HepG2 (cell line): Measurements from ENCODE around the gene SMIM36. TPM values are rescaled to one million over a fixed set of nuclear protein-coding genes. Genes with fewer than 3 reads are reported as not detected.

Experiments
- CEBPB ChIP-seq: IDR thresholded peaks from 2 replicates; pipeline ENCODE4 v1.6.1; 2011; ENCODE audit warnings: low read depth, low read length, improper control_type of control experiment, borderline replicate concordance
- NFKBIZ ChIP-seq: IDR thresholded peaks from 2 replicates; pipeline ENCODE4 v1.6.1; 2018; ENCODE audit warnings: missing genetic modification reagents, missing compliant biosample characterization
- NFYC ChIP-seq: IDR thresholded peaks from 2 replicates; pipeline ENCODE4 v1.6.1; 2016; ENCODE audit warnings: missing genetic modification reagents, missing compliant biosample characterization
- U2AF1 ChIP-seq: fragments of 200-400 bp; formaldehyde crosslinking; optimal IDR thresholded peaks from 2 replicates; pipeline ENCODE3; 2017; ENCODE audit warnings: mild to moderate bottlenecking, low read depth, low read length
- ZBTB44 ChIP-seq: sonication (generic); formaldehyde crosslinking; IDR thresholded peaks from 2 replicates; pipeline ENCODE4 v1.4.0; 2020; ENCODE audit warnings: missing genetic modification reagents
- ZNF563 ChIP-seq: sonication (generic); formaldehyde crosslinking; IDR thresholded peaks from 2 replicates; pipeline ENCODE4 v1.8.0; 2022; ENCODE audit warnings: mild to moderate bottlenecking, moderate library complexity, missing genetic modification reagents
- ZNF883 ChIP-seq: sonication (generic); formaldehyde crosslinking; IDR thresholded peaks from 2 replicates; pipeline ENCODE4 v1.5.1; 2020; ENCODE audit warnings: mild to moderate bottlenecking, missing genetic modification reagents; ENCODE audit errors: not compliant biosample characterization
- polyA plus RNA-seq, 8 experiments: library from polyadenylated mRNA; depleted of rRNA in 3 of 8; stranded (reverse) in 7 of 8; unstranded in 1 of 8; fragments of >200 nt; fragmentation: Illumina TruSeq in 4 of 8; extraction: Trizol in 4 of 8; gene quantifications; 2 replicates each; pipeline versions ENCODE4 v1.2.1 to v1.2.3, GENCODE V29; 2011 to 2016; ENCODE audit warnings: low read depth in 4 of 8, missing spikeins in 1 of 8, mixed read lengths in 1 of 8; ENCODE audit not compliant: insufficient read depth in 1 of 8
- total RNA-seq, 5 experiments: library from RNA; depleted of rRNA; stranded (reverse); fragments of >200 nt; fragmentation: Illumina TruSeq; extraction: Trizol; gene quantifications; 2 replicates each; pipeline ENCODE4 v1.2.3, GENCODE V29; 2016; ENCODE audit warnings: low read depth in 1 of 5
- TF ChIP-seq, protein P1 (sequence below): sonication (generic); formaldehyde crosslinking; IDR thresholded peaks from 2 replicates; pipeline ENCODE4 v1.5.1; 2020; ENCODE audit warnings: mild to moderate bottlenecking, missing genetic modification reagents

The SMIM36 gene
- total and polyA plus RNA-seq, 2 of the 13 experiments (the other 11 are each of a cell fraction or from before 2014, with no cell fraction given) = not detected

GRCh38 chr17:55409030-55409800, 102.0 kb downstream of the SMIM36 start (continued):
- no peak for TF ChIP-seq ZNF883
- TF ChIP-seq U2AF1 = no peak
- no peak for TF ChIP-seq NFKBIZ
- no peak for TF ChIP-seq NFYC (CRISPR knock-in tag)
- TF ChIP-seq ZNF563 (CRISPR knock-in tag) = no peak
- no peak for TF ChIP-seq ZBTB44
- TF ChIP-seq CEBPB = no peak
- TF ChIP-seq, protein P1, sequence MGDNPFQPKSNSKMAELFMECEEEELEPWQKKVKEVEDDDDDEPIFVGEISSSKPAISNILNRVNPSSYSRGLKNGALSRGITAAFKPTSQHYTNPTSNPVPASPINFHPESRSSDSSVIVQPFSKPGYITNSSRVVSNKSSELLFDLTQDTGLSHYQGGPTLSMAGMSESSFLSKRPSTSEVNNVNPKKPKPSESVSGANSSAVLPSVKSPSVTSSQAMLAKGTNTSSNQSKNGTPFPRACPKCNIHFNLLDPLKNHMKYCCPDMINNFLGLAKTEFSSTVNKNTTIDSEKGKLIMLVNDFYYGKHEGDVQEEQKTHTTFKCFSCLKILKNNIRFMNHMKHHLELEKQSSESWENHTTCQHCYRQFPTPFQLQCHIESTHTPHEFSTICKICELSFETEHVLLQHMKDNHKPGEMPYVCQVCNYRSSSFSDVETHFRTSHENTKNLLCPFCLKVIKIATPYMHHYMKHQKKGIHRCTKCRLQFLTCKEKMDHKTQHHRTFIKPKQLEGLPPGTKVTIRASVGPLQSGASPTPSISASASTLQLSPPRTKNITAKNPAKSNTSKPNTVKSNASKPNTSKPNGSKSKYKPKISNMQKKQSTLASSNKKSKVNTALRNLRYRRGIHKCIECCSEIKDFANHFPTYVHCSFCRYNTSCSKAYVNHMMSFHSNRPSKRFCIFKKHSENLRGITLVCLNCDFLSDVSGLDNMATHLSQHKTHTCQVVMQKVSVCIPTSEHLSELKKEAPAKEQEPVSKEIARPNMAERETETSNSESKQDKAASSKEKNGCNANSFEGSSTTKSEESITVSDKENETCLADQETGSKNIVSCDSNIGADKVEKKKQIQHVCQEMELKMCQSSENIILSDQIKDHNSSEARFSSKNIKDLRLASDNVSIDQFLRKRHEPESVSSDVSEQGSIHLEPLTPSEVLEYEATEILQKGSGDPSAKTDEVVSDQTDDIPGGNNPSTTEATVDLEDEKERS (CRISPR knock-in tag) = no peak
